HG03103 (cell line): Measurements from ENCODE around the gene PUS10.
A peak's percentile ranks its signal among the peaks of the same experiment; 100 is the strongest.
"Not testable (repeated sequence)": the region's sequence is repeated elsewhere in the genome, so short reads cannot be mapped to it uniquely, and the experiment has no call there.

Source experiments
- ATAC-seq: cut with Tn5 transposase; IDR thresholded peaks from one replicate; pipeline ENCODE4 v1.9.1; 2021; ENCODE audit warnings: low read depth; ENCODE audit not compliant: unreplicated experiment

PUS10 gene

GRCh38 chr2:61013382-61013781, 4.7 kb downstream of the PUS10 start:
- ATAC-seq, result no peak

- not testable (repeated sequence) for ATAC-seq
These were observed 5.8 kb downstream of the PUS10 start for GRCh38 chr2:61012303-61012702.

- no peak for ATAC-seq
These were observed 6.4 kb downstream of the PUS10 start for GRCh38 chr2:61011678-61012077.

- ATAC-seq, result no peak
These were observed 8.7 kb downstream of the PUS10 start for GRCh38 chr2:61009355-61009754.

GRCh38 chr2:61006486-61007105, 11.5 kb downstream of the PUS10 start:
- no peak for ATAC-seq

GRCh38 chr2:61005736-61006135, 12.3 kb downstream of the PUS10 start:
- no peak for ATAC-seq

- ATAC-seq, result peak; percentile 74
These were observed 19.2 kb downstream of the PUS10 start for GRCh38 chr2:60998628-60999545.

- ATAC-seq, result no peak
These were observed 23.9 kb downstream of the PUS10 start for GRCh38 chr2:60994131-60994530.

- ATAC-seq, result peak; percentile 98
These were observed 25.1 kb downstream of the PUS10 start for GRCh38 chr2:60992985-60993392.

- ATAC-seq, result no peak
These were observed 26.4 kb downstream of the PUS10 start for GRCh38 chr2:60991644-60992043.

- no peak for ATAC-seq
These were observed 28.8 kb downstream of the PUS10 start for GRCh38 chr2:60989259-60989658.

- not testable (repeated sequence) for ATAC-seq
These were observed 30.4 kb downstream of the PUS10 start for GRCh38 chr2:60987656-60988055.

- ATAC-seq, result no peak
These were observed 31.0 kb downstream of the PUS10 start for GRCh38 chr2:60987041-60987440.

GRCh38 chr2:60984720-60985119, 33.3 kb downstream of the PUS10 start:
- no peak for ATAC-seq

GRCh38 chr2:60982066-60982465, 36.0 kb downstream of the PUS10 start:
- not testable (repeated sequence) for ATAC-seq

- ATAC-seq, result no peak
These were observed 37.8 kb downstream of the PUS10 start for GRCh38 chr2:60980071-60980815.

- no peak for ATAC-seq
These were observed 38.8 kb downstream of the PUS10 start for GRCh38 chr2:60979231-60979630.

- ATAC-seq, result no peak
These were observed 40.5 kb downstream of the PUS10 start for GRCh38 chr2:60977562-60977895.

GRCh38 chr2:60976875-60977561, 41.0 kb downstream of the PUS10 start:
- no peak for ATAC-seq

GRCh38 chr2:60976256-60976850, 41.7 kb downstream of the PUS10 start:
- no peak for ATAC-seq
